BE2C (cell line): ENCODE data around the gene CSMD2.

Source experiments
- DNase-seq: peaks from one replicate; pipeline ENCODE4 v3.0.0-alpha.2; 2020
- H3K27me3 ChIP-seq: fragments of 250-450 bp; sonication (Bioruptor Pico); 2 replicates; pipeline ENCODE4 v1.5.1; 2020; ENCODE audit warnings: mild to moderate bottlenecking
- H3K36me3 ChIP-seq: fragments of 250-450 bp; sonication (Bioruptor Pico); 2 replicates; pipeline ENCODE4 v1.5.1; 2020; ENCODE audit warnings: mild to moderate bottlenecking
- H3K4me1 ChIP-seq: fragments of 250-450 bp; sonication (Bioruptor Pico); 2 replicates; pipeline ENCODE4 v1.5.1; 2020
- H3K4me3 ChIP-seq: 2 replicates; pipeline ENCODE4 v1.5.1; 2011; ENCODE audit warnings: low read depth, low read length
- H3K9me3 ChIP-seq: fragments of 250-450 bp; sonication (Bioruptor Pico); 2 replicates; pipeline ENCODE4 v1.5.1; 2020
- CTCF ChIP-seq: IDR thresholded peaks from 2 replicates; pipeline ENCODE4 v1.5.1; 2012; ENCODE audit warnings: mild to moderate bottlenecking, low read depth, low read length

Gene CSMD2

DNA sequence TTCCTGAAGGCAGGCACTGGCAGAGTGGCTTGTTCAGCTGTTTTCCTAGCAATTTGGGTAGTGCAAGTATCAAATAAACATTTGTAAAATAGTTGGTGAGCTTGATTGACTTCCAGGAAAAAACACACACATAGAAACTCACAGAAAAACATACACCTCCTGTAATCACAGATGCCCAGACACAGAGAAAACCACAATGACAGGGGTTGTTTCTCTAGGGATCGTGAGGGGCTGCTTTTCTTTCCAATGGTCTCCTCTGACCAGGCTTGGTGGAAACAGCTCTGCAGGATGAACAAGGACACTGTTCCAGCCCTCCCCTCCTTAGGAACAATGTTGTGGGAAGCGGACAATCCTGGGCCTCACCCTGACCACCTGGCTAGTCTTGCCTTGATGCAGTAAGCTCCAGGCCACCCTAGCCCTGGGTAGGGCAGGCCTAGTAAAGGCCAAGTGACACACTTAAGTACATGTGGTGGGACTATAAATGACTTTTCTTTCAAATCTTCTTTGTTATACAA is 443.7 kb downstream of the CSMD2 start:
- Histone ChIP-seq H3K9me3 (no peaks in the 10 kb centered on the region), H3K4me3 (no peak overlapping the region), H3K4me1 (no peaks in the 10 kb centered on the region), H3K27me3 (no peaks in the 10 kb centered on the region), H3K36me3 (no peaks in the 10 kb centered on the region)
- DNase-seq = no peak
- TF ChIP-seq CTCF = no peak

- Histone ChIP-seq H3K4me1 (no peaks in the 10 kb centered on the region), H3K27me3 (no peaks in the 10 kb centered on the region), H3K36me3 (no peaks in the 10 kb centered on the region), H3K9me3 (no peaks in the 10 kb centered on the region), H3K4me3 (no peak overlapping the region)
- TF ChIP-seq CTCF = no peak
- no peak for DNase-seq
These were observed 445.0 kb downstream of the CSMD2 start for GRCh38 chr1:33719771-33720670.

DNA sequence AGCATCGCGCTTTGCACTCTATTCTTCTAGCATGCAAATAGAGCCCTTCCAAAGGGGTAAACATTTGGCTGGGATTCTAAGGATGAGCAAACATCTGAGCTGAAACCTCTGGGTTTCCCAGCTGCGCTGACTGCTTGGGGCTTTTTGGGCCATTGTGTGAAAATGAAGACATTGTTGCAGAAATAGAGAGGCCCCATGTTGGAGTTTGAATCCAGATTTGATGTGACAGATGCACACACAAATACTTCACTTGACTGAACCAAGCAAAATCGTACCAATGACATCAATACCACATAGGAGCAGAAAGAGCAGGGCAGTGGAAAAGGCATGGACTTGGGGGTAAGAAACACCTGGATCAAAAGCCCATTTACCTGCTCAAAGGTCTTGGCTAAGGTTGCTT is 445.7 kb downstream of the CSMD2 start:
- H3K4me1 ChIP-seq = no peaks in the 10 kb centered on the region
- H3K27me3 ChIP-seq = no peaks in the 10 kb centered on the region

DNA sequence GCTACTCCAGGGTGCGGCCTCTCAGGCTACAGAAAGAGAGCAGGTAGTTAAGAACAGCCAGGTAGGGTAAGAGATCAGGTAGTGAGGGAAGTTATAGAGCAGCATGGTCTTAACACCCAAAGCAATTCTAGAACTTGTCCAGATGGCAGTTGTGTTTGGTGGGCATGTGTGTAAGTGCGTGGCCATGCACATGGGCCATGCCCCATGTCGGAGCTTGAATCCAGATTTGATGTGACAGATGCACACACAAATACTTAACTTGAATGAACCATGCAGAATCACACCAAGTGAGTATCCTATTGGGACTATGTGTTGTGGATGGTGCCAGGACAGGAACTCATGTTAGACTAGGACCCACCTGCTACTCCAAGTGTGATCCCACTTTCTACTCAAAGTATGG is 446.8 kb downstream of the CSMD2 start:
- DNase-seq = no peak
- H3K4me3 ChIP-seq = no peak overlapping the region
- no peak for TF ChIP-seq CTCF
- H3K9me3 ChIP-seq = no peaks in the 10 kb centered on the region
- no peaks in the 10 kb centered on the region for H3K27me3 ChIP-seq
- no peaks in the 10 kb centered on the region for H3K36me3 ChIP-seq
- H3K4me1 ChIP-seq = no peaks in the 10 kb centered on the region

More for the DNA sequence above, 445.7 kb downstream of the CSMD2 start:
- Histone ChIP-seq H3K4me3 (no peak overlapping the region), H3K9me3 (no peaks in the 10 kb centered on the region), H3K36me3 (no peaks in the 10 kb centered on the region)
- no peak for TF ChIP-seq CTCF
- no peak for DNase-seq

- Histone ChIP-seq H3K9me3 (no peaks in the 10 kb centered on the region), H3K4me1 (no peaks in the 10 kb centered on the region), H3K27me3 (no peaks in the 10 kb centered on the region), H3K36me3 (no peaks in the 10 kb centered on the region), H3K4me3 (no peak overlapping the region)
- DNase-seq = no peak
- no peak for TF ChIP-seq CTCF
These were observed 447.9 kb downstream of the CSMD2 start for GRCh38 chr1:33716976-33717688.
